Measurements from ENCODE around the gene SPATA13.
"Not testable (repeated sequence)": the region's sequence is repeated elsewhere in the genome, so short reads cannot be mapped to it uniquely, and the experiment has no call there.

SPATA13 gene

DNA sequence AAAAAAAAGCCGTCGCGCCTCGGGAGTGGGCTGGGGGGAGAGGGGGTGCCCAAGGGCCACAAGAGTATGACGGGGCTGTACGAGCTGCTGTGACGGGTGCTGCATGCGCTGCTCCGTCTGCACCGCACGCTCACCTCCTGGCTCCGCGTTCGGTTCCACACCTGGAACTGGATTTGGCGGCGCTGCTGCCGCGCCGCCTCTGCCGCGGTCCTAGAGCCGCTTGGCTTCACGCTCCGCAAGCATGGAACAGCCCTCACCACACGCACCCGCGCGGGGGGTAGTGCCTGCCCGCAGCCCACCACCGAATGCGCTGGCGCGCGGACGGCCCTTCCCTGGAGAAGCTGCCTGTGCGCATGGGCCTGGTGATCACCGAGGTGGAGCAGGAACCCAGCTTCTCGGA, 167.6 kb downstream of the SPATA13 start:
- DNase-seq, result no peak

DNA sequence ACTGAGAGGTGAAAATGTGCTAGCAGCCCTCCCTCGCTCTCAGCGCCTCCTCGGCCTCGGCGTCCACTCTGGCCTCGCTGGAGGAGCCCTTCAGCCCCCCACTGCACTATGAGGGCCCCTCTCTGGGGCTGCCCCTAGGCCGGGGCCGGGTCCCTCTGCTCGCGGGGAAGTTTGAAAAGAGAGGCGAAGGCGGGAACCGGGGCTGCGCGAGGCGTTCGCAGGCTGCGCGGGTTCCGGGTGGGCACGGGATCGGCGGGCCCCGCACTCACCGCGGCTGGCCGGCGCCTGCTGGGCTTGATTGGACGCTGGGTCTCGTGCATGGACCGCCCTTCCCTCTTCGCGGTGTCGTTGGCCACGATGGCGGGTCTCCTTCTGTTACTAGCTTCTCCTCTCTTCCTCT, 178.2 kb downstream of the SPATA13 start:
- DNase-seq, result no peak

DNA sequence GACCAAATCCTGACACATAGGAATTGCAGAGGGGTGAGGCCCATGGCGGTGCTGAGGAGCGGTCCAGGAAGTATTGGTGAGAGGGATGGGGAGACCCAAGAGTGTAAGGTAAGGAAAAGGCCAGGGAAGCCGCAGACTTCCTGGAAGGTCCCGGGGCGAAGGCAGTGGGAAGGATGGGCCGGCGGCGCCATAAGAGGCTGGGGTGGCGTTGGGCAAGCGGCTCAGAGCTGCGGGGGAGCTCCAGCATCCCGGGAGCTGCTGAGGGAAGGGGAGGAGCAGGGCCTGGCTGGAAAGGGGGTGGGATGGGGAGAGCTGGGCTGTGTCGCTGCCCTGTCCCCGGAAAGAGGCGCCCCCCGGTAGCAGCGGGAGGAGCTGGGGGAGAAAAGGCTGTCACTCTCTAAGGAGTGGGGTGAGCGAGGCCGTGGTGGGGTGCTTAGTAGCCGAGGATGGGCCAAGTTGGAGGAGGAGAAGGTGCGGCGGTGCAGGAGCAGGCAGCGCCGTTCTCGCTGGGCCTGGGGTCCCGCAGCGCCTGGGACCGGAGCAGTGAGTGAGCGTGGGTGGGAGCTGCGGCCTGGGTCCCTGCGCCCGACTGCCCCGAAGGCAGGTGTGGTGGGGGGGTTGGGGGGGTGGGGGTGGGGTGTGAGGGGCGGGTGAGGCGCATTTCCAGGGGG, 179.6 kb downstream of the SPATA13 start:
- DNase-seq, result no peak

DNA sequence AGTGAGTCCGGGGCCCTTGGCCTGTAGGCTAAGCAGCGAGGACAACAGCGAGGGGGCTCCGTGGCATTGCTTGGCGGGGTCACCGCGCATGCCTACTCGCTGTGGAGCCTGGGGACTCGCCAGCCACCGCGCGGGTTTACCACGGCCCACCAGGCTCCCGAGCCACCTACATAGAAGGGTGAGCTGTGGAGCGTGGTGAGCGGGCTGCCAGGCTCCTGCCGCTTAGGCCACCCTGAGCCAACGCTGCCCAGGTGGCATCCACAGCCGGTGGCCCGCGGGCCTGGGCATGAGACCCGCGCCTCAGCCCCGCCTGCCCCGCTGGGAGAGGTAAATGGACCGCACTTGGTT, 180.1 kb downstream of the SPATA13 start:
- no peak for DNase-seq

DNA sequence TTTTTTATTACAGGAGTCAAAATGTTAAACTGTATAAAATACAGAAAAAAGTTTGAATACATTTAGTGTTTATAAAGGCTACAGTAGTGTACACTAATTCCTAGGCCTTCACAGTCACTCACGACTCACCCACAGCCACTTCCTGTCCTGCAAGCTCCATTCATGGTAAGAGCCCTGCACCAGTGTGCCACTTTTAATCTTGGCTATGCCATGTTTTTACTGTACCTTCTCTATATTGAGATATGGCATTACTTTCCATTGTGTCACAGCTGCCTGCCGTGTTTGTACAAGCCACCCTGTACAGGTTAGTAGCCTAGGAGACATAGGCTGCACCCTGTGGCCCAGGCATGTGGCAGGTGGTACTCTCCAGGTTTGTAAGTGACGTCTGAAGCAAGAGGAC, 180.9 kb downstream of the SPATA13 start:
- no peak for DNase-seq

DNA sequence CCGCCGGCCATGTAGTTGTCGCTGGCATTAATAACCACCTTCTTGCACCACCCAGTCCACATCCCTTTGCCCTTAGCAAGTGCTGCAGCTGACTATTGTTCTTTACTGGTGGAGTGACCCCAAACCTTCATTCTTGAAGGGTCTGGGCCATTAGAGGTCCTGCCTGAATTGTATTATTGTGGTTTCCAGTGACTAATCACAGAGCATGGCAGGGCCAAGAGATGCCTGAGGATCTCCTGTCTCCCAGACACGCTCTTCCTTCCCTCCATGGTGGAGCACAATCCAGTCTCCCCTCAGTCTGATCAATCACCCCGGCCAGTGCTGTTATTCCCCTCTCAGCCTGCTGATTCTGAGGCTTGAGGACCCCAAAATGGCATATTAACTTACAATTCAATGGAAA, 187.9 kb downstream of the SPATA13 start:
- DNase-seq, result no peak

DNA sequence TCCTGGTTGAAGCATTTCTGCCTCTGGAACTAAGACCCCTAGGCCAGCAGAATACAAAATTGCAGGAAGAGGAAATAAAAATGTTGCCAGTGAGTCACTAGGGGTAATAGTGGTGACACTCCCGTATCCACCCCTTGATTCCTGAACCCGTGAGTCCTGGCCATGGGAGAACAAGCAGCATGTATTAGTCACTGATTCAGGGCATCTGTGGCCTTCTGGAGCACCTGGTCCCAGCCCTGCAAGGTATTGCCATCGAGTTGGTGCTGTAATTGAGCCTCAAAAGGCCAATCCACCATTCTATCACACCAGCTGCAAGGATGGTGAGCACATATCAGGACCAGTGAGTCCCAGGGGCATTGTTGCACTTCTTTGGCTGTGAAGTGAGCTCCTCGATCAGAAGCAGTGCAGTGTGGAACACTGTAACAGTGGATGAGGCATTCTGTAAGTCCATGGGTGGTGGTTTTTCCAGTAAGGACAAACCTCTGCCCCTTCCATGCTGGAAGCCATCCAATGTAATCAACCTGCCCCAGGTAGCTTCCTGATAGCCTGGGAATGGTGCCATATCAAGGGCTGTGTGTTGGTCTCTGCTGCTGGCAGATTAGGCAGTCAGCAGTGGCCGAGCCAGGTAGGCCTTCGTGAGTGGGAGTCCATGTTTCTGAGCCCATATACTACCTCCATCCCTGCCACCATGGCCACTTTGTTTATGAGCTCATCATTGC, 188.4 kb downstream of the SPATA13 start:
- no peak for DNase-seq

DNA sequence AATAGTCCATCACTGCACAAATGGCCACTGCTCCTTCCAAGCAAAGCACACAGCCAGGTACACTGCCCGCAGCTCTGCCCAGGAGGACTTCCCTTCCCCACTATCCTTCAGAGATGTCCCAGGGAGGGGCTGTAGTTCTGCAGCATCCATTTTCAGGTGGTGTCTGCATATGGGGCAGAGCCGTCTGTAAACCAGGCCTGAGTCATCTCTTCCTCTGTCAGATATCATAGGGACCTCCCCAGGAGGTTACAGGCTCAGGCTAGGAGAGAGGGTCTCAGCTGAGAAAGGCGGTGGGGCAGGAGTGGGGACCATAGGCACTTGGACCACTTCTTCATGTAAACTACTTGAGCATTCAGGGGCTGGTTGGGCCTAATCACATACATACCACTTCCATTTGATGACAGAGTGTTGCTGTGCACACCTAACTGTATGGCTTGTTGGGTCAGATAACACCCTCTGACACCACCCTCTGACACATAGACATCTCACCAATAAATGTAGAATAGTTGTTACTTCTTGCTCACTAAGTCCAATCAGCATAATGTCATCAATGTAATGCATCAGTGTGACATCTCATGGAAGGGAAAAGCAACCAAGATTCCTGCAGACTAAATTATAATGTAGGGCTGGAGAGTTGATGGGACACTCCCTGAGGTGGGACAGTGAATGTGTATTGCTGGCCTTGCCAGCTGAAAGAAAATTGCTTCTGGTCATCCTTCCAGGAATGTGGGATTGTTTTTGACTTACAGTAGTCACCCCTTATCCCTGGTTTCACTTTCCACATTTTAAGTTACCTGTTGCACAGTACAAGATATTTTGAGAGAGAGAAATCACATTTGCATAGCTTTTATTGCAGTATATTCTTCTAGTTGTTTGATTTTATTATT, 189.5 kb downstream of the SPATA13 start:
- DNase-seq, result not testable (repeated sequence)

DNA sequence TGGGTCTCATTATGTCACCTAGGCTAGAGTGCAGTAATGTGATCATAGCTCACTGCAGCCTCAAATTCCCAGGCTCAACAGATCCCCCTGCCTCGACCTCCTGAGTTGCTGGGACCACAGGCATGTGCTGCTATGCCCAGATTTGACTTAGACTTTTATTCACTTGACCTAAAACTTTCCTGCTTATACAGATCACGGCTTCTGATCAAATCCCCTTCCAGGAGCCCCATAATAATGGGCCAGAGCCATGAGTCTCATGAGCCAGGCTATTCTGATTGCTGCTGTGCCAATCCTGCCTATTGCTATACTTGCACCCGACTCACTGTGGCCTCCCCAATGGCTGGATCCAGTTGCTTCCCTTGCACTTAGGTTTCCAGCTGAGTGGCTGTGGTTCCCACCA, 190.9 kb downstream of the SPATA13 start:
- no peak for DNase-seq

DNA sequence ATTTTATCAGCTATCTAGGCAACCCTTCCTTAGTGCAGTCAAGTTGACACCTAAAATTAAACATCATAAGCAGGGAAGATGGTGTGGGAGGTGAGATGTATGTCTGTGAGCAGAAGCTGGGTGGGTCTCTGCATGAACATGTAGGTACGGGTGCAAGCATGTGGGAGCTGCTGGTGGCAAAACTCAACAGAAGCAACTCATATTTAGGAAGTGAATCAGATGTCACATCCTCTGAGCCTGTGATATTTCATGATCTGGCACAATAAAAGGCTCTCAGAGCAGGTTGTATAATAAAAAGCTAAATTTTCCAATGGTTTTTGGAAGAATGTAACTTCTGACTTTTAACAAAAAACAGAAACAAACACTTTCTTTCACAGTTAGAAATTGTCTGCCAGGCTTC, 193.2 kb downstream of the SPATA13 start:
- no peak for DNase-seq

DNA sequence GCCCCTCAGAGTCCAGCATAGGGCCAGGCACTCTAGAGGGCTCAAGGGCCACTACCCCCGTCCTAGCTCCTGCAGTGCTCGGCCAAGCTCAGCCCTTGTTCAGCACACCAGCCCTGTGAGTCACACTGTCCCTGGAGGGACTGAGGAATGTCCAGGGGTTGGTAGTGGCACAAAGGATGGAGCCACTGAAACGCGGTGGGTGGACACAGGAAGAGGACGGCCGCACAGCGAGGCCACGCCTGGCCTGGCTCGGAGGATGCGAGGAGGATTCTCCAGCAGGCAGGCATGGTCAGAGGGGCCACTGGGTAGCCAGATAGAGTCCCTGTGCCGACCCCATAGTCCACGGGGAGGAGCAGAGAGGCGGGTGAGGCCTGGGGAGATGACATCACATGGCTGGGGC, 194.6 kb downstream of the SPATA13 start:
- no peak for DNase-seq

DNA sequence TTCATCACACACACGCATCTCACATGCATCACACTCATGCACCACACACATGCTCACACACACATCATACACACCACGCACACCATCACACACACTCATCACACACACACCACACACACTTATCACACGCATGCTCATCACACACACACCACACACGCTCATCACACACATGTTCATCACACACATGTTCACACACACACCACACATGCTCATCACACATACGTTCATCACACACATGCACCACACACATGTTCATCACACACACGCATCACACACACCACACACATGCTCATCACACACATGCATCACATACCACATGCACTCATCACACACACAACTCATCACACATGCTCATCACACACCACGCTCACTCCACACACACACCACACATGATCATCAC, 195.8 kb downstream of the SPATA13 start:
- no peak for DNase-seq
